NCI-H1436 (cell line): ENCODE measurements around the gene ALS2.

Experiments
- DNase-seq: peaks from one replicate; lab custom pipeline; 2025; lab: John Stamatoyannopoulos, UW

The ALS2 gene

DNA sequence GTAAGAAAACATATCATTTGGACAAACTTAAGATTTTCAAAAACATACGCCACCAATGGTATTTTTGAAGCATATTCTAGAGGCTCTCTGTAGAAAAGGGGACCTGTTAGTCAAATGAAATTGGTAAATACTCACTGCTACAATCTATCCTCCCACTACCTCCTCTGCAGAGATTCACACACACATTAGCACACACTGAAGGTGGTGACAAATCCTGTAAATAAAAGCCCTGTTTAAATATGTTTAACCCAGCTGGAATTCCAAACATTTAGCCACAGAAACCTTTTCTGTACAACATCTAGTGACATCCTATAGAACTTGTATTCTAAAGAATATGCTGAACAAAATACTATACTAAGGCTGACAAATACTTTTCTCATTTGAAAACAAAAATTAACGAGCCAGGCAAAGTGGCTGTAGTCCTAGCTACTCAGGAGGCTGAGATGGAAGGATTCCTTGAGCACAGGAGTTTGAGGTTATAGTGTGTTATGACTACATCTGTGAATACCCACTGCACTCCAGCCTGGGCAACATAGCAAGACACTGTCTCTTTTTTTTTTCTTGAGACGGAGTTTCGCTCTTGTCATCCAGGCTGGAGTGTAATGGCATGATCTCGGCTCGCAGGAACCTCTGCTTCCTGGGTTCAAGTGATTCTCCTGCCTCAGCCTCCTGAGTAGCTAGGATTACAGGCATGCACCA lies 25.9 kb downstream of the ALS2 start:
- no peak for DNase-seq

DNA sequence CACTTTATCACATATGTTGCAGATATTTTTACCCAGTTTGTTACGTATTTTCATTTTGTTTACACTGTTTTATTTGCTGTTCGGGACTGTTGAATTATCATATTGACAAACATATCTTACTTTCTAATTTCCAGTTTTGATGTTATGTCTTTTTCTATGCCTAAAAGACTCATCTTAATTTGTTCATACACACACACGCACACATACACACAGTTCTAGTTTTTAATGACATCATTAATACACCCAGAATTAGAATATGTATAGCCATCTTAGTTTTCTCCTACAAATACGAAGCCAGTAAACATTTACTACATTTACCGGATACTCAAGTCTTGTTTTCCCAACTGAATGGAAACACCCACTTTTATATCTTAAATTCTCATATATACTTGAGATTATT lies 29.2 kb downstream of the ALS2 start:
- no peak for DNase-seq

DNA sequence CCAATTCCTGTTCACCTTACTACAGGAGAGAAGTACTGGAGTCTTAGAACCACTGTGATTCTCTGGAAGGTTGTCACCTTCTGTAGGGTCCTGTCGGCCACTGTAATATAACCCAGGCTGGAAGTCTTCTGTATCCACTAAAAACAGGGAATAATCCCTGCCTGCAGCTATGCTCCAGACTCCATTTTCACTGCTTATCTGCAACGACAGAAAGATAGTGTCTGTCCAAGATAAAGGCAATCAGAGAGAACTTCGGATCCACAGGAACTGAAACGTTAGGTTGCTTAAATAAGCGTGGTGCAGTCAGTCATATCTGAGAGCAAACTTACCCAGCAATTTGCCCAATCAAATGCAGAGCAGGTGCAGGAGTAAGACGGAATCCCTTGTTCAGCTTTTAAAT lies 34.2 kb downstream of the ALS2 start:
- DNase-seq: no peak

DNA sequence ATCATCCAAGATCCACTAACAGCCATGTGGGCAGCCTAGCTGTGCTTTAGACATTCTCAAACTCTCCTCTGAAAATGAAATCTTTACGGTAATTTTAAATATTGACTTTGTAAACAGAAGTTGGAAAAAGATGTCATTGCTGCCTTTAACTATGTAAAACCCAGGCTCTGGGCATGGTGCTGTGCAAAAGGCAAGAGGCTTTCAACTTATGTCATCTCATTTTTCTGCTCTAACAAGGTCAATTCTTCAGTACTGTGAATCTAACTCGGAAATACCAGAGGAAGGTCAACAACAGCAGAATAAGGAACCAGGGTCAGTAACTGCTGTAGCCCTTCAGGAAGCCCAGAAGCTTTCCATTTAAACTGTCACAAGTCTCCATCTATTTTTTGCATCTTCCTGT lies 45.2 kb downstream of the ALS2 start:
- DNase-seq: no peak

- no peak for DNase-seq
Measured at GRCh38 chr2:201734111-201734510, 46.6 kb downstream of the ALS2 start.

DNA sequence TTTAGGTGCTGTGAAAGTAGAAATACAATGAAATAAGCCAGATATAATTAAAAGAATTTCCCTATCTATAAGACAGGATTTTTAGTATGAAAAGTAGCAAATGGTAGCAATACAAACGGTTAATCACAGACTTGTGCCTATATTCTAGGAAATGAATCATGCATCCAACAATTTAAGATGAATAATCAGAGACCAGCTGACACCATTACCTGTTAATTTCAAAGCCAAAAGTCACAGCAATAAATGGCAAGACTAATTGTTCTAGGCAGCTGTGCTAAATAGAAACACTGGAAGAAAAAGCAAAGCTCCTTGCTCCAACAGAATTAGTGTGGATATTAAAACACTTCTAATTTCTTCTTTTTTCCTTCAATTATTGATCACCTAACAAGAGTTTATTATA lies 47.2 kb downstream of the ALS2 start:
- DNase-seq: no peak

DNA sequence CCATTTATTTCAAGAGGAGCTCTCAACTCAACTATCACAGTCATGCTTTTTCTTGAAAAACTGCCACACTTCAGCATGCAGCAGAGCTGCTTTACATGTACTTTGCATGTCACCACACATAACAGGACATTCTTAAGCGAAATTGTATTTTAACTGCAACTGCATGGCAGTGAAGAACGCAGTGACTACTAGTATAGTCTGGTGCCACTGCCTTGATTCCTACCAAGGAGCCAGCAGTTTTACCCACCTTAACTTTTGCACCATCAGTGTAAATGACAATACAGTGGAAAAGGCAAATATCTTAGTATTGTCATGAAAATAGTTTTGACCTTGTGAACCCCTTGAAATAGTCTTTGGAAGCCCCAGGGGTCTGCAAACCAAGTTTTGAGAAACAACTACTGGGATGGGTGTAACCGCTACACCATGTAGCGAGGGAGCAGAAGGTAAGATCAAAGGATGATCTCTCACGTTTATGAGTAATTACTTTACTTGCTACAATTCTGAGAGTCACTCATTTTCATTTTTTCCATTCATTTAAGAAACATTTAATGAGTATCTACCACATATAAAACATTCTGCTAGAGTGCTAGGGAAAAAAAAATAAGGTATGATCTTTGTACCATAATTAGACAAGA lies 50.0 kb downstream of the ALS2 start:
- no peak for DNase-seq

GRCh38 chr2:201715459-201715858 lies 65.3 kb downstream of the ALS2 start:
- no peak for DNase-seq

GRCh38 chr2:201712726-201713125 lies 68.0 kb downstream of the ALS2 start:
- no peak for DNase-seq

- no peak for DNase-seq
Measured at GRCh38 chr2:201709747-201710146, 71.0 kb downstream of the ALS2 start.

- no peak for DNase-seq
Measured at GRCh38 chr2:201709049-201709448, 71.7 kb downstream of the ALS2 start.

DNA sequence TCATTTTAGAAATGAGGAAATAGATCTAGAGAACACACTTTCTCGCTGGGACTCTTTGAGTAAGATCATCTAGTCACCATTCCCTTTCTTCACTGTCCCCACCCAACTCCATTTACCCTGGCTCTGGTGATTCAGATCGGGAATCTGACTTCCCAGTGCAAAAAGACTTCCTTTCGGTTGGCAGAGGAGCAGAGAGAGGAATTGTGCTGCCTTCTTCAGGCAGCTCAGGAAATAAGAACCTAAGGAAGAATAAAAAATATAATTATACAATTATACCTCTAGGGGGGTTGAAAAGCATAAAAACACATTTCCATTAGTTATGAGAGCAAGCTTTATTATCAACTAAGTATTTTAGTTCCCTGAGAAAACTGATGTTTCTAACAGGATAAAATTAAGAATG lies 73.0 kb downstream of the ALS2 start:
- DNase-seq: no peak

GRCh38 chr2:201707142-201707541 lies 73.6 kb downstream of the ALS2 start:
- no peak for DNase-seq

DNA sequence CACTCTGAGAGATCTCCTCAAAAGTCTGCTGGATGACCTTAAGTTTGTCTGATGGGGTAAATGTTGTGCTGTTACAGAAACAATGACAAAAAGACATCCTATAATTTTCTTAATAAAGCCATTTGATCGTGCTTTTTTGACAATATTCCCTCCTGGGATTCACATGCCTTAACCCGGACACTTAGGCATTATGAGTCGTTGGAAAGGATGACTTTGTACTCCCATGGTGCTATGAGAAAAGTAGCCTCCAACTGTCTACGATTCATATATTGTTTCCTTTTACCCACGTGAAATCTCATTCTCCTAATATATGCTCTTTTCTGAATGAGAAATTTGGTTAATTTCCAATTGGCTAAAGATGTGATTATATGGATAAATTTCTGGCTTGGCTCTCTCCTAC lies 76.2 kb downstream of the ALS2 start:
- DNase-seq: no peak

- DNase-seq: no peak
Measured at GRCh38 chr2:201701646-201702045, 79.1 kb downstream of the ALS2 start.

GRCh38 chr2:201699416-201699815 lies 81.3 kb downstream of the ALS2 start:
- no peak for DNase-seq

GRCh38 chr2:201698588-201699226 lies 82.0 kb downstream of the ALS2 start, which contains the start of gene MPP4:
Gene MPP4, minus strand, starts transcription at chr2:201698644. Its CDS starts 4,690 bp downstream, at chr2:201693954.
- DNase-seq: no peak

DNA sequence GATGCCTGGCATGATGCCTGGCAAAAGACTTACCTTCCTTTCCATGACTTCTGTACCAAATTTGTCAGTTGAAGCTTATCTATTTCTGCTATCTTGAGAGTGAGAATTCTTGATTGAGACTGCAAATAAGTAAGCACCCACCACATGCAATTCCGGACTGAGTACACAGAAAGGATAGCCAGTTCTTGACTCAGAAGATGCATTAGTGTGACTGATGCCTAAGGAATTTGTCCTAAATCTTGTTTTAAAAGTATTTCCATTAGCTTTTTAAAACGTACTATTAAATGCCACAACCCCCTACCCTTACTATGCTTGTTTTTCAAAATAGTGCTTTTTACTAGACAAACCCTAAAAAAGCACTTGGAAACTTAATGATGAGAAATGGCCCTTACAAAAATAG lies 82.8 kb downstream of the ALS2 start:
- no peak for DNase-seq

GRCh38 chr2:201696151-201696659 lies 84.5 kb downstream of the ALS2 start:
- DNase-seq: no peak

DNA sequence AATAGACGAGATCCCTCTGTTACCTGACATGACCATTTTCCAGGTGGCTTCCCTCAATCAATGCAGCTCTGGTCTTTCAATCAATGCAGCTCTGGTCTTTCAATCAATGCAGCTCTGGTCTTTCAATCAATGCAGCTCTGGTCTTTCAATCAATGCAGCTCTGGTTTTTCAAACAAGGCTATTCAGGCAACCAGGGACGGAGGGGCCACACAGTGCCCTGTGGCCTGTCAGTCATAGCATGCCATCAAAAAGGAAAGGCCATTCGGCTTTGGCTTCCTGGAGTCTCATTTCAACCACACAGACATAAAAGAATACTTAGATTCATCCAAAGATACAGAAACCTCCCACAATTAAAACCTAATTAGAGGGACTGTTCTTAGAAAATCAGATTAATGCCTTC lies 95.6 kb downstream of the ALS2 start:
- DNase-seq: no peak

- DNase-seq: no peak
Measured at GRCh38 chr2:201680743-201681142, 100.0 kb downstream of the ALS2 start.

DNA sequence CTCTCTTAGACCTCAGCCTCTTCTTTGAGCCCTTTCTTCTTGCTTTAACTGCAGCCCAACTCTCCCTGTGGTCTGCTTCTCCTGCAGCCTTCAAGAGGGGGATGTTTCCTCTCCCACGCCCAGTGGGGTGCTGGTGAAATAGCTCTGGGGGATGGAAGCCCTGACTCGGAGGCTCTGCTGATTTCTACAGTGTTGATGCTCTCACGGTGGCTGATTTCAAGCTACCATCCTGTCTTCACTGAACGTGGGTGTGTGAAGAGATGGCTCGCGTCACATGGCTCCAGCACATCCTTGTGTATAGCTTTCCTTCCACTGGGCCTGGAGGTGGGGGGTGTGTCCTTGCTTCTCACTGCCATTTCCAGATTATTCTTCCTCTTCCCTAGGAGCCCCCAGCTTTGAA lies 102.3 kb downstream of the ALS2 start:
- no peak for DNase-seq

DNA sequence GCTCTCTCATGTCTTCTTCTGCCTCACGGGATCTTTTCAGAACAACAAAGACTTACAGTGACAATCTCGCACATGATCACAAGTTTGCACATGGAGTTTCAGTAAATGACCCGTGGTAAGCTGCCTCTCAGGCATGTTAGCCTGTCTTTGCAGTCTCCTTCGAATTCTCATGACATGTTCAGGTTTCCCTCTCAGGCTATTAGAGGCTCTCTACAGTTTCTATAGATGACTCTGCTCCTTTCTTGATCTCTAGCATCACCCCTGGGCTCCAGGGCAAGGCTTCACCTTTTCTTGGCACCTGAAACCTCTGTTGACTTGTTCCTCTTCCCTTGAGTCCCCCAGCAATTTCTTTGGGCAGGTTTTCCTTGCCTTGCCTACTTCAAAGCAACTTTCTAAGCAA lies 105.3 kb downstream of the ALS2 start:
- DNase-seq: no peak
